SU-DHL-6 (cell line): ENCODE results near the gene SUB1.

Experiments
- H2AFZ ChIP-seq: fragments of 200-600 bp; sonication (generic); 2 replicates; pipeline ENCODE4 v1.6.1; 2014; ENCODE audit warnings: low read depth, mild to moderate bottlenecking, moderate library complexity, mixed read lengths, antibody characterized with exemption, low read length; ENCODE audit not compliant: severe bottlenecking
- H3F3A ChIP-seq: fragments of 200-600 bp; shearing (Covaris generic); 2 replicates; pipeline ENCODE4 v1.6.0; 2016; ENCODE audit warnings: antibody characterized with exemption, mild to moderate bottlenecking; ENCODE audit not compliant: insufficient read depth
- H3K27ac ChIP-seq: fragments of 200-600 bp; sonication (generic); 2 replicates; pipeline ENCODE4 v1.5.1; 2016; ENCODE audit warnings: low read depth, mild to moderate bottlenecking, low read length, moderate library complexity, mixed read lengths
- H3K27me3 ChIP-seq: fragments of 200-600 bp; sonication (generic), shearing (Covaris generic); 2 replicates; pipeline ENCODE4 v1.6.0; 2014; ENCODE audit warnings: mild to moderate bottlenecking, low read length
- H3K36me3 ChIP-seq: fragments of 200-600 bp; sonication (generic); 2 replicates; pipeline ENCODE4 v1.6.1; 2014; ENCODE audit warnings: mild to moderate bottlenecking, low read length, mixed read lengths
- H3K4me2 ChIP-seq: fragments of 300-600, 200-600 bp; shearing (Covaris generic), sonication (generic); 2 replicates; pipeline ENCODE4 v1.6.0; 2014; ENCODE audit warnings: low read length, low read depth, mild to moderate bottlenecking; ENCODE audit not compliant: poor library complexity, severe bottlenecking
- H3K4me3 ChIP-seq: fragments of 200-600 bp; sonication (generic); 2 replicates; pipeline ENCODE4 v1.5.1; 2014; ENCODE audit warnings: antibody characterized with exemption, low read length, mild to moderate bottlenecking, mixed read lengths; ENCODE audit not compliant: insufficient read depth, poor library complexity, severe bottlenecking
- H3K79me2 ChIP-seq: fragments of 200-600 bp; sonication (generic); 2 replicates; pipeline ENCODE4 v1.6.1; 2014; ENCODE audit warnings: mild to moderate bottlenecking, low read length, moderate library complexity; ENCODE audit not compliant: insufficient read depth
- H3K9ac ChIP-seq: fragments of 200-600 bp; sonication (generic); 2 replicates; pipeline ENCODE4 v1.7.0; 2014; ENCODE audit warnings: mild to moderate bottlenecking, low read length
- H3K9me2 ChIP-seq: fragments of 200-600 bp; sonication (generic); replicated peaks from 2 replicates; pipeline ENCODE4 v1.6.1; 2014; ENCODE audit warnings: low read length; ENCODE audit not compliant: insufficient read depth
- H3K9me3 ChIP-seq: fragments of 200-600 bp; sonication (generic); 2 replicates; pipeline ENCODE4 v1.6.1; 2014; ENCODE audit warnings: low read length, mixed read lengths; ENCODE audit not compliant: insufficient read depth
- H4K20me1 ChIP-seq: fragments of 200-600 bp; sonication (generic); 2 replicates; pipeline ENCODE4 v1.6.1; 2014; ENCODE audit warnings: low read depth, mild to moderate bottlenecking, antibody characterized with exemption, low read length, moderate library complexity, mixed read lengths
- CTCF ChIP-seq: fragments of 200-600 bp; sonication (generic); IDR thresholded peaks from one replicate; pipeline ENCODE4 v1.5.1; 2017; ENCODE audit warnings: antibody characterized with exemption, mild to moderate bottlenecking, low read length, moderate library complexity; ENCODE audit not compliant: insufficient read depth, poor library complexity, severe bottlenecking
- EZH2phosphoT487 ChIP-seq: fragments of 200-600 bp; sonication (generic), shearing (Covaris generic); conservative IDR thresholded peaks from 2 replicates; pipeline ENCODE4 v1.6.1; 2018; ENCODE audit warnings: mild to moderate bottlenecking, antibody characterized with exemption, low read length, moderate library complexity, mixed read lengths

SUB1 gene

GRCh38 chr5:32578363-32578762 lies 7.0 kb upstream of the SUB1 start:
- no peaks in the 10 kb centered on the region for H3K27me3 ChIP-seq
- H3K4me2 ChIP-seq = no peak overlapping the region
- no peak overlapping the region for H3K9ac ChIP-seq
- H3K36me3 ChIP-seq = no peaks in the 10 kb centered on the region
- H3K9me3 ChIP-seq = no peaks in the 10 kb centered on the region
- no peaks in the 10 kb centered on the region for H3K79me2 ChIP-seq
- H3K27ac ChIP-seq = no peak overlapping the region
- H3K4me3 ChIP-seq = no peak overlapping the region
- no peaks in the 10 kb centered on the region for H3K9me2 ChIP-seq
- H3F3A ChIP-seq = peaks cover under 1% of the 10 kb centered on the region; the same call in 1 of the 2 replicates
- H4K20me1 ChIP-seq = no peaks in the 10 kb centered on the region; the same call in 1 of the 2 replicates
- H2AFZ ChIP-seq = no peak overlapping the region
- TF ChIP-seq EZH2phosphoT487 (no peak), CTCF (no peak)

- Histone ChIP-seq H3K9me3 (no peaks in the 10 kb centered on the region), H4K20me1 (peaks cover 1% of the 10 kb centered on the region; the same call in 1 of the 2 replicates), H3K9ac (no peak overlapping the region), H2AFZ (no peak overlapping the region), H3K4me2 (no peak overlapping the region), H3K79me2 (no peaks in the 10 kb centered on the region), H3K36me3 (no peaks in the 10 kb centered on the region), H3K27ac (no peak overlapping the region), H3K9me2 (no peaks in the 10 kb centered on the region), H3F3A (peaks cover 5% of the 10 kb centered on the region), H3K27me3 (no peaks in the 10 kb centered on the region), H3K4me3 (no peak overlapping the region)
- TF ChIP-seq EZH2phosphoT487 = no peak
- TF ChIP-seq CTCF = no peak
Measured at GRCh38 chr5:32578764-32579163, 6.6 kb upstream of the SUB1 start.

GRCh38 chr5:32581010-32581785 lies 4.2 kb upstream of the SUB1 start:
- H3K27ac ChIP-seq = no peak overlapping the region
- peaks cover 7% of the 10 kb centered on the region for H3F3A ChIP-seq
- no peaks in the 10 kb centered on the region for H3K79me2 ChIP-seq
- no peak for TF ChIP-seq CTCF
- no peak for TF ChIP-seq EZH2phosphoT487
- H3K4me3 ChIP-seq = no peak overlapping the region
- peaks cover 10% of the 10 kb centered on the region; the same call in 1 of the 2 replicates for H4K20me1 ChIP-seq
- no peak overlapping the region for H3K9ac ChIP-seq
- H3K9me3 ChIP-seq = peaks cover 3% of the 10 kb centered on the region; the same call in 1 of the 2 replicates
- no peak overlapping the region for H3K4me2 ChIP-seq
- no peaks in the 10 kb centered on the region for H3K27me3 ChIP-seq
- H2AFZ ChIP-seq = no peak overlapping the region
- no peaks in the 10 kb centered on the region for H3K9me2 ChIP-seq
- no peaks in the 10 kb centered on the region for H3K36me3 ChIP-seq
